ENCODE results near the gene NPEPPS. TPM values are rescaled to one million over a fixed set of nuclear protein-coding genes. Genes with fewer than 3 reads are reported as not detected.

Gene NPEPPS, protein sequence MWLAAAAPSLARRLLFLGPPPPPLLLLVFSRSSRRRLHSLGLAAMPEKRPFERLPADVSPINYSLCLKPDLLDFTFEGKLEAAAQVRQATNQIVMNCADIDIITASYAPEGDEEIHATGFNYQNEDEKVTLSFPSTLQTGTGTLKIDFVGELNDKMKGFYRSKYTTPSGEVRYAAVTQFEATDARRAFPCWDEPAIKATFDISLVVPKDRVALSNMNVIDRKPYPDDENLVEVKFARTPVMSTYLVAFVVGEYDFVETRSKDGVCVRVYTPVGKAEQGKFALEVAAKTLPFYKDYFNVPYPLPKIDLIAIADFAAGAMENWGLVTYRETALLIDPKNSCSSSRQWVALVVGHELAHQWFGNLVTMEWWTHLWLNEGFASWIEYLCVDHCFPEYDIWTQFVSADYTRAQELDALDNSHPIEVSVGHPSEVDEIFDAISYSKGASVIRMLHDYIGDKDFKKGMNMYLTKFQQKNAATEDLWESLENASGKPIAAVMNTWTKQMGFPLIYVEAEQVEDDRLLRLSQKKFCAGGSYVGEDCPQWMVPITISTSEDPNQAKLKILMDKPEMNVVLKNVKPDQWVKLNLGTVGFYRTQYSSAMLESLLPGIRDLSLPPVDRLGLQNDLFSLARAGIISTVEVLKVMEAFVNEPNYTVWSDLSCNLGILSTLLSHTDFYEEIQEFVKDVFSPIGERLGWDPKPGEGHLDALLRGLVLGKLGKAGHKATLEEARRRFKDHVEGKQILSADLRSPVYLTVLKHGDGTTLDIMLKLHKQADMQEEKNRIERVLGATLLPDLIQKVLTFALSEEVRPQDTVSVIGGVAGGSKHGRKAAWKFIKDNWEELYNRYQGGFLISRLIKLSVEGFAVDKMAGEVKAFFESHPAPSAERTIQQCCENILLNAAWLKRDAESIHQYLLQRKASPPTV
- 42.8 and 45.1 TPM in 2 replicates for total RNA-seq

DNA sequence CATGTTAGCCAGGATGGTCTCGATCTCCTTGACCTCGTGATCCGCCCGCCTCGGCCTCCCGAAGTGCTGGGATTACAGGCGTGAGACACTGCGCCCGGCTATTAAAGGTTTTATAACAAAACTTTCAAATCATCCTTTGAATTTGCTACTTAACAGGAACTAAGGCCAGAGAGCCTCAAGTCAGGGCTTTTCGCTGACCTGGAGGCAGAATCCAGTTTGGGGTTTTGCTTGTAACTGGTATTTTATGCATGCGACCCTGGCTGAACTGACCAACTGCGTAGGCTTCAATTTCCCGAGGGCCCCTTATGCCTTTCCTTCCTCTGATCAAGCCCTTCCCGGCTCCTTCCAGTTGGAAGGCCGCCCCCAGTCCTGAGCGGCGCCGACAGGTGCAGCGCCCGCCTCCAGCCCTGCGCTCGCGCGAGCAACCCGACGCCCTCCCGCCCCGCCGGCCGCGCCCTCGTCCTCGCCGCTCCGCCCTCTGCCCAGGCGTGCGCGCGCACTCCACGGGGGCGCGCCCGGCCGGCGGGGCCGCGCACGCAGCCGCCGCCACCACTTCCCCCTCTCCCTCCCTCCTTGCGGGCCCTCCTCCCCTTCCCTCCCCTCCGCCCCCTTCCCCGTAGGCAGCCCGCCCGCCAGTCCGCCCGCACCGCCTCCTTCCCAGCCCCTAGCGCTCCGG, at the start of gene NPEPPS:
Gene NPEPPS (plus strand): TSS at position 552 of the 676 bp plus-strand sequence. CDS start 193 bp downstream, outside the sequence.

GRCh38 chr17:47649153-47649971, 118.5 kb downstream of the NPEPPS start, which contains the start of gene KPNB1:
TSS of gene KPNB1 (plus strand) at chr17:47649919. CDS start at chr17:47650245, 326 bp downstream.

Other genes with a start within 250 kb of the NPEPPS start
- gene EFCAB13, start 207.2 kb upstream of the NPEPPS start, total RNA-seq, result 0.32 and 0.54 TPM in 2 replicates
- 223 and 263 TPM in 2 replicates for gene KPNB1, start 118.8 kb downstream of the NPEPPS start, total RNA-seq
- gene TBKBP1, start 163.1 kb downstream of the NPEPPS start, total RNA-seq, result 5.5 and 25.1 TPM in 2 replicates
- gene TBX21, start 202.1 kb downstream of the NPEPPS start, total RNA-seq, result not detected in 2 replicates

Measured in cardiac atrium fibroblast (primary cell).